GM21529 (cell line): Measurements from ENCODE around the gene PLCXD3.

Experiments
- ATAC-seq: cut with Tn5 transposase; IDR thresholded peaks from one replicate; pipeline ENCODE4 v1.9.1; 2021; ENCODE audit not compliant: unreplicated experiment

PLCXD3 gene, protein sequence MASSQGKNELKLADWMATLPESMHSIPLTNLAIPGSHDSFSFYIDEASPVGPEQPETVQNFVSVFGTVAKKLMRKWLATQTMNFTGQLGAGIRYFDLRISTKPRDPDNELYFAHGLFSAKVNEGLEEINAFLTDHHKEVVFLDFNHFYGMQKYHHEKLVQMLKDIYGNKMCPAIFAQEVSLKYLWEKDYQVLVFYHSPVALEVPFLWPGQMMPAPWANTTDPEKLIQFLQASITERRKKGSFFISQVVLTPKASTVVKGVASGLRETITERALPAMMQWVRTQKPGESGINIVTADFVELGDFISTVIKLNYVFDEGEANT

DNA sequence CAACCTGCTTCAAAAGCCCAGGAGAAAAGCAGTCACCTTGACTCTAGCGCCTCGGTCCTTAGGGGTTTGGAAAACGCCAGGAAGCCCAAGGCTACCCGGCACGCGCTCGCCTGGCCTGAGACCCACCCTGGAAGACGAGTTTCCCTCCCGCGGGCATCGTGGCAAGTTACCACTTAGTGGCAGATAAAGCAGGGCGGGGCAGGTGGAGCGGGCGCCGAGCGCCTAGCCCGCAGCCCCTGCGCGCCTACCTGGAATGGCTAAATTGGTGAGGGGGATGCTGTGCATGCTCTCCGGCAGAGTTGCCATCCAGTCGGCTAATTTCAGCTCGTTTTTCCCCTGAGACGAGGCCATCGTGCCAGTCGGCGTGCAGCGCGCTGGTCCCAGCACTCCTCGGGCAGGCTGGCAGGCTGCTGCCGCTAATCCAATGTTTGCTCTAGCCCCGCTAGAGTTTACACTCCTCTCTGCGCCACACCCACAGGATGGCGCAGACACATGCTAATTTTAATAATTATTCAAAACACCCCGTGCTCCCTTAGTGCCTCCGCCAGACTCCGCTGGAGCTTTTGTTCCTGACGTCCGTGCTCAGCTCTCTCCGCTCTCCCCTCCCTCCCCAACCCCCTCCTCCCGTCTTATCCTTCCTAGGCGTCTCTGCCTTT is at the start of gene PLCXD3:
TSS of gene PLCXD3 (minus strand) at position 426 of the 656 bp plus-strand sequence. CDS start at position 351, 75 bp downstream.
- no peak for ATAC-seq

DNA sequence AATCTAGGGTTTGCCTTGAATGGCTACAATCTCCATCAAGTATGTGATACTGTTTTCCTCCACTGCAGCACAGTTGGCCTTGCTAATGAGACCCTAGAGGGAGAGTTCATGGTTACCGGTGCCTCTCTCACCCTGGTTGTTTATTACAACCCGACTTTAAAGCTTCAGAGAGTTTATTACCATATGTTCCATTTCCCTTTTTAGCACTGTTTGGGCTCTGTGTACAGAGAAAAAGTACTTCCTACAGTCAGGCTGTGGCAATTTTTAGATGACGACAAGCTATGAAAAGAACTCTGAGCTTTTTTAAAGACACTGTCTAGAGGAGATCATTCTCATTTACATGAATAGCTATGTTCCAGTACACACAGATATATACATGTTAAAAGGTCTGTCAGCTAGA is 48.8 kb upstream of the PLCXD3 start:
- no peak for ATAC-seq

DNA sequence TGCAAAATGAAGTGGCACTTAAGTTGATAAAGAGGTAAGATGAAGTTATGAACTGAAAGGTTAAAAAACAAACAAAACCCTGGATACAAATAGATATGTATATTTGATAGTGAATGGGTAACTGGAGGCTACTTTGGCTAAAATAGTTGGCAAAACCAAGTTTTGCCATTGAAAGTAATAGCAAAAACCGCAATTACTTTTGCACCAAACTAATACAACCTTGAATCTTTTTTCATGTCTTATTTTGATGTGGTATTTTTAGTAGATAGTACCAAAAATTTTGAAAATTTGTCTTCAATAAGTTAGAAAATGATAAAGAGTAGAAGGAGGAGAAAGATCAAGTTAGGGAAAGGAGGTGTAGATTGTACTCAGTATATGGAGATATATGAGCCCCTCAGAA is 47.9 kb upstream of the PLCXD3 start:
- ATAC-seq = no peak

DNA sequence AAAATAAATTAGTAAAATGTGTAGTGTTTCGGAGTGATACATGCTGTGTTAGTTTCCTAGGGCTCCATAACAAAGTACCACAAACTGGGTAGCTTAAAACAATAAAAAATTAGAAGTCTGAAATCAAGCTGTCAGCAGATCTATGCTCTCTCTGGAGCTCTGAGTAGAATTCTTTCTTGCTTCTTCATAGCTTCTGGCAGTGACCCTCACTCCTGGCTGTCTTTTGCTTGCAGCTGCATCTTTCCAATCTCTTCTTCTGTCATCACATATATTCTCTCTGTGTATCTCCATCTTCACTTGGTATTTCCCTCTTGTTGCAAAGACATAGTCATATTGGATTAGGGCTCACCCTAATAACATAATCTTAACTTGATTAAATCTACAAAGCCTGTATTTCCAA is 37.6 kb upstream of the PLCXD3 start:
- no peak for ATAC-seq

DNA sequence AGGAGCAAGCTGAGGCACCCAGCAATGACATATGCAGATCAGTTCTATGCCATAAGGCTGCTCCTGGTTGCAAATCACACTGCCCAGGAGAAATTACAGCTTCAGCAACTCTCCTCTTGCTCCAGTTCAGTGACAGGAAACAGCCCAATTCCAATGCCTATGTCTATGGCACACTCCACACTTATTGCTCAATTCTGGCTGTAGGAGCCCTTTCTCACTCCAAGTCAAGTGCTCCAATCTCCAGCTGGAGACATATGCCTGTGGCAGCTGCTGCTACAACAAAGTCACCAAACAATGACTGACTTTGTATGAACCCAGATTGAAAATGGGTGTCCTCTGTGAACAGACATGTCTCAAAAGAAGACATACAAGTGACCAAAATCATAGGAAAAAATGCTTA is 31.8 kb upstream of the PLCXD3 start:
- ATAC-seq = no peak

DNA sequence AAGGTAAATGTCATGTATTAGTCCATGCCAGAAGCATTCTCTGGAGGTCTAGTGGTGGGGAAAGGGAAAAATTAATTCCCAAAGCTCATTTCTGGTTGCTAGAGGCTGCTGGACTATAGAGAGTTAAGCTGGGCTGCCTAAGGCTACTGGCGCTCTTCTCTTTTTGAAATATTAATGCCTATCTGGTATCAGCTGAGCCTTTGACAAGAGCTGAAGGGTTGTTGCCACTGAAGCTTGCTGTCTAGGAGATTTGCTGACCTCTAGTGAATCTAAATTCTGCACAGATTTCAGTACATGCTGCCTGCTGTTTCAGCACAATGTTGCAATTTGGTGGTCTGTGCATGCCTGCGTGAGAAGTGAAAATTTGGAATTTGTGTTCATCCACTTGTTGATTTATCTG is 29.1 kb upstream of the PLCXD3 start:
- no peak for ATAC-seq

DNA sequence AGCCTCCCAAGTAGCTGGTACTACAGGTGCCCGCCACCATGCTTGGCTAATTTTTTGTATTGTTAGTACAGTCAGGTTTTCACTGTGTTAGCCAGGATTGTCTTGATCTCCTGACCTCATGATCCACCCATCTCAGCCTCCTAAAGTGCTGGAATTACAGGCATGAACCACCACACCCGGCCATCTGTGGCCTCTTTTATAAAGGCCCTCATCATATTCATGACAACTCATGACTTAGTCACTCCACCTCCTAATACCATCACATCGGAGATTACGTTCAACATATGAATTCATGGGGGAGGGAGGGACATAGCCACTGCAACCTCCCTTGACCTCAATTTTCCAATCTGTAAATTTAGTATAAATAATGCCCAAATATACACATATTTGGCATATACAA is 27.2 kb upstream of the PLCXD3 start:
- ATAC-seq = no peak

DNA sequence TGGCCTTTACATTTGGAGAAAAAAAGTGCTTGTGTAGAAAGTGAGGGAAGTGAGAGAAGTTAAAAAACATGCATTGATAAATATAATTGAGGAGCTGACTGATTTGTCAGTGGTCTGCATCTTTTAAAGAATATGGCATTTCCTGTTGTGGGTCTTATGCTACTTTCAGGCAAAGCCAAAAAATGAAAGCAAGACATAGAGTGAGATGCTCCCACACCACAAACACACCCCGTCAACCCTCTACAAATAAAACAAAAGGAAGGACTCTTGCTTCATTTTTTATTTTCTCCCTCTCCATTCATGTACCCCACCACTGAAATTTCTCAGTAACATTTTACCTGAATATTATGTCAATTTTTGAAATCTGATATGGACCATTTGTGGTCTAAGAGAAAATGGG is 22.1 kb upstream of the PLCXD3 start:
- ATAC-seq = no peak

DNA sequence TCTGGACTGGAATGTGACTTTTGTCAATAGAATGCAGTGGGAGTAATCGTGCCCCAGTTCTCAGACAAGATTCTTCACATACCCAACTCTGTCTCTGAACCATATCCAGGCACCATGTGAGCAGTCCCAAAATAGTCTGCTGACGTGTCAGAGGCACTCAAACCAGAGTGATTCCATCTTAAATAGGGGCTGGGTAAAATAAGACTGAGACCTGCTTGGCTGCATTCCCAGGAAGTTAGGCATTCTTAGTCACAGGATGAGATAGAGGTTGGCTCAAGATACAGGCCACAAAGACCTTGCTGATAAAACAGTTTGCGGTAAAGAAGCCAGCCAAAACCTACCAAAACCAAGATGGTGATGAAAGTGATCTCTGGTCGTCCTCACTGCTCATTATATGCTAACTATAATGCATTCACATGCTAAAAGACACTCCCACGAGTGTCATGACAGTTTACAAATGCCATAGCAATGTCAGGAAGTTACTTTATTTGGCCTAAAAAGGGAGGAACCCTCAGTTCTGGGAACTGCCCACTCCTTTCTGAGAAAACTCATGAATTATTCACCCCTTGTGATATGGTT is 16.9 kb upstream of the PLCXD3 start:
- no peak for ATAC-seq

DNA sequence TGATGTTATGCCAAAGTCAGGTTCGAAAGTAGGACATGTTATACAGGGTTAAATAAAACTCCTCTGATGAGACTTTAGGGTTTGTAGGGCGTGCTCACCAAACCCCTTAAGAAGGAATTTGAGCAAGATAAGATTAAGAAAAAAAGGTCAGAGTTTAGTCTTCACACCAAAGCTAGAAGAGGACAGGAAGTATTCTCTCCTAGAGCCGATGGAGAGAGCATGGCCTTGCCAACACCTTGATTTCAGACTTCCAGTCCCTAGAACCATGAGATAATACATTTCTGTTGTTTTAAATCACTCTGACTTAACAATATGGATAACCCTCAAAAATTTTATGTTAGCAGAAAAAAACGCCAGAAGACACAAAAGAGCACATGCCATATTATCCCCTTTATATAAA is 16.3 kb upstream of the PLCXD3 start:
- ATAC-seq = no peak

DNA sequence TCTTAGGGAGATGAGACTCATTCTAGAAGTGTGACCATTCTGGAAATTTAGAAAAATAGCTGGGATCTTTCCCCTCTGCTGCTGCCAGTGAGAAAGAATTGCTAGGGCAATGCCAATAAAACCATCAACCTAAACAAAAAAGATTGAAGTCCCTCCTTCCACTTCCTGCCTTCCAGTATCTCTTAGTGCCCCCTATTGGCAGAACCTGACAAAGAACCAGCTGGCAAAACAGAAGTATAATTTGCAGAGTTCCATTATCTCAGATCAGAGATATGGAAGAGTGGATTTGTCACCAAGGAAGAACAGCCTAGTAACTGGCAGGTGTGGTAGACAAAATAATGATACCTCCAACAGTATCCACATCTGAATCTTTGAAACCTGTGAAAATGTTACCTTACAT is 13.8 kb upstream of the PLCXD3 start:
- no peak for ATAC-seq

DNA sequence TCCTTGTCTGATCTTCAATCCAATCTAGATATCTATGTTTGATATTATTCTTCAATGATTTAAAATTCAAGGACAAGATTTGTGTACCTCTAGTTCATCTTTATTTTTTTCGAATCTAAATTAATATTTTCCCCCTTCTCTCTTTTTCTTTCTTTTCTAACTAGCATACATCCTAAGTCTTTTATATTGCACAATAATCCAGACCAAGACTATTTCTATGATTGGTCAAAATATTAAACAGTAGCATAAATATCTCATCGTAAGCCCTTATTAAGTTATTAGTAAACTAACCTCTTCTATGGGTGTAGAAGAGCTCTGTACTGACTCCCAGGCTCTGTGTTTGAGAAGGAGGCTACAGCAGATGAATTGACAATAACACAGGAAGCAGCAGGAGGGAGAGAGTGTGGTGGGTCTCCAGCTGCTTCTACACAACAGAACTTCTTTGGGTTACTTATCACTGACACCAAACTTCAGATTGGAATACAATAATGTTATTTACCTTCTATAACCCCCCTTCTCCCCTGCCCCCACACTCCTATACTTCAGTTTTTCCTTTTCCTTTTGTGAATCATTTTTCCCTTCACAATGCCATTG is 11.9 kb upstream of the PLCXD3 start:
- no peak for ATAC-seq

DNA sequence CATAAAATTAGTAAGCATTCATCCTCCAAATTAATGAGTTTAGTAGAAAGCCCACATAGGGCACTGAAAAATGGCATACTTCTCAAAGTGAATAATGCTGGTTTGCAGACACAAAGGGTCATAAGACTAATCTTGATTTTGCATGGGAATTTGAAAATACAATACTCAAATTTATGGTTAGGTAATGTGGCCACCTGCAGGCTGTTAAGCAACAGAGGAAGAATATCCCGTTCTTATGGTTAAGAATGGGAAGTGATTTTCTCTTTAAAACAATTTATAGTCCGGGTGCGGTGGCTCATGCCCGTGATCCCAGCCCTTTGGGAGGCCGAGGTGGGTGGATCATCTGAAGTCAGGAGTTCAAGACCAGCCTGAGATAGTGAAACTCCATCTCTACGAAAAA is 9.4 kb upstream of the PLCXD3 start:
- no peak for ATAC-seq

DNA sequence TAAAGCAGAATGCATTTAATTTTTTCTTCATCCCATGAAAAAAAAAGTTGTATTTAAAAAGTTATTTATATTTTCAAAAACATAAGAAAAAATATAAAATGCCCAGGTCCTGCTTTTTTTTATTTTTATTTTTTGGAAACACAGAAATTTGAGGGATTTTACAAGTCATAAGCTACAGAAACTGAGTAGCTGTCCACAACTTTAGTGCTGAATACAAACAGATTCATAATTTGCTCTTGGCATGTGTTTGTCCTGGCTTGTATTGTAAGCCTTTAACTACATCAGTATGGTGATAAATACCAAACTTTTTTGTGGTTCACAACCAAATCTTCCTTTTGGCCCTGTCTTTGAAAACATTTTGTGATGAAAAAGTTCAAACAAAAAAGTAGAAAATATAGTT is 7.5 kb upstream of the PLCXD3 start:
- ATAC-seq = no peak

DNA sequence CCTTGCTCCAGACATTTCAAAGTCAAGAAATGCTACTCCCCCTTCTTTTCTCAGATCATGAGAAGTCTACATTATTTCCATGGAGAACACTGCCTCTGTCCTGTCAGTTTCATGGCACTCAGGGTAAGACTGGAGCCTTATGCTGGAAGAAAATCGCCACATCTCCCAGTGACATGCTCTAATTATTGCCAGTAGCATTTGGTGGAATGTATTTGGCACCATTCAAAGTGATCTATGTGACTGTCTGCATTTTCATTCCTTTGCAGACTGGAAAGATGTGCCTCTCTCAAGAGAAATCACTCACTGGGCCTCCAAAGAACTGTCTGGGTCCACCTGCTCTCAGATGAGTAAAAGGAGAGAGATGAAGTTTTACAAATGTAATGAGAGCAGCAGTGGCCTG is 840 bp upstream of the PLCXD3 start:
- ATAC-seq = no peak

DNA sequence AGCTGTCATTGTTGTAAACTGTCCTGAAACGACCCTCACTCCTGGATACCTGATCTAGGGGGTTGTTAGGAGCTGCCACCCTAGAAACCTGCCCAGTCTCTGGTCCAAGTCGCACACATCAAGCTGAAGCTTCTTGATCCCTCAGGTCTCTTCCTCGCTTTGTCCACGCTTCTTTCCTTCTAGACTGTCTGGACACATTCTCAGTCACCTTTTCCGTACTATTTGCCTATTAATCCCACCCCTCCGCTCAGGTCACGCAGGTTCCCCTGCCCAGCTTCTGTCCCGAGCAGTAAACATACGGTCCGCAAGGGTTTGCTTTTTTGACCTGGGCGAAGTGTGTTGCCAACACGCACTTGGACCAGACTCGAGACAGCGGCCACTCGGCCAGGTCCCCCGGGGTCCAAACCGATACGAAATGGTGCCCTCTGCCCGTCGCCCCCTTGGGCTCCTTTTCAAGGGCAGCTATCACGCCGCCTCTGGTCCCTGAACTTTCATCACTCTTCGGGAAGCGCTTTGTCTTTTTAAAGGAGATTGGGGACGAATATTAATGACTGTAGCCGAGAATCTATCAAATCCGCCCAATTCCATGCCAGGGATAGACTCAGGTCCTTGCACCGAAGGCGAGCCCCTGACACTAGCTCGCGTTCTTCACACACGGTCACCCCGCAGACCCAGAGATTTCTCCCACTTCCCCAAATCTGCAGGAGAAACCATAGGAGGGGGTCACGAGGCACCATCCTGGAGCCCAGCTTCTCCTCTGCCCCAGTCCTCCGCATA is 814 bp downstream of the PLCXD3 start:
- ATAC-seq = no peak

DNA sequence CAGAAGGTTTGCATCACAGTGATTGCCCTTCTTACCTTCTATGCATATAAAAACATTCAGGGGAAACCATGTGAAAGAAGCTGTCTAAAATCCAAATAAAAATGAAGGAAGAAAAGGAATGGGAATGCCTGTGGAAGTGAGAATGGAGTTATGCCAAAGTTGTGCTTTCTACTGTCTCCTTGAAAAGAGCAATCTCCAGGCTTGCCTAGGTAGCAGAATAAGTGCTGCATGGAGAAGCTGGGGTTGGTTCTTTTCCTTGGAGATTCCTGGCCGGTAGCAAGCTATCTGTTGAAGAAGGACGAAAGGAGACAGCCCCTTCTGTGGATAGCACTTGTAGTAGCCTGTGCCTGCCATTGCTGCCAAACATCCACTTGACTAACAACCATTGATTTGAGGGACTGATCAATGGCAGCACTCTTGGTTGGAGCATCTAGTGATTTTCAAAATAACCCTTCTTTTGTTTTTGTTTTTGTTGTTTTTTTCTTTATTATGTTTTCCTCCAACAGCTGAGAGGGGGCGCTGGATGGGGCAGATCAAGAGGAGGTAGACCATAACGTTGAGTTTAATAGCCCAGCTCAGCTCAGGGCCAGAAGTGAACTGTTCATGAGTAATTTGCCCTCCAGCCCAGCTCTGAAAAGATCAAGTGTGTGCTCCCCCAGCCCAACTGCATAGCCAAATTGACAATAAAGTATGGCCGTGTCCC is 1.6 kb downstream of the PLCXD3 start:
- ATAC-seq = no peak

DNA sequence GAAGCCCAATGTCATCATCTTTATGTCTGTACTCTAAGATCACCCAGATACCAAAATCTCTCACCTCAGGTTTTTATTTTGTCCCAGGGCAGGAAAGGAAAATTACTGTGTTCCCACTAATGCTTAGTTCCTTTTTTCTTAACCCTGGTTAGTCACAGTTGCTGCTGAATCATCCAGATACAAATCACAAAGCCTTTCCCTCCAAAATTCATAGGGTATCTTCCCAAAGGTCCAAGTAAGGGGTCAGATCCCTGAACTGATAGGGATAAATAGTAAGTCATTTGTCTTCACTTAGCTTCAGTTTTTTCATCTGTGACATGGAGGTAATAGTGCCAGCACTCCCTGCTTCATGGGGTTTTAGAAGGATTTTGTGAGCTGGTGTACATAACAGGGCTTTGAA is 2.2 kb downstream of the PLCXD3 start:
- ATAC-seq = no peak

DNA sequence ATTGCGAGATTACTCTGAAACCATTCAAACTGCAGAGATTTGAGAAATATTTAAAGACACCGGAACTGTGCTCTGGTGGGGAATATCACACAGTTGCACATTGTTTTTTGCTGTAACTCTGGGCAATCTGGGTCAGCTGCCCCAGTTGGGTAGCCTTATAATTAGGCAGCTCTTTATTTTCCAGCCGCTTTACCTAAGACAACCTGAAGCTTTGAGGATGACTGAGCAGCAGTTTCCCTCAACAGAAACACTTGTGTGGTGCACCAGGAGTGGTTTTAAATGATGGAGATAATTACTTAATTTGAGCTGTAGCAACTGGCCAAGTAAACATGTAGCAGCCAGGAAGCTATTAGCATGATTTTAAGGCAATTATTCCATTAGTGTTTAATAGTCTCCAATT is 2.9 kb downstream of the PLCXD3 start:
- ATAC-seq = no peak

DNA sequence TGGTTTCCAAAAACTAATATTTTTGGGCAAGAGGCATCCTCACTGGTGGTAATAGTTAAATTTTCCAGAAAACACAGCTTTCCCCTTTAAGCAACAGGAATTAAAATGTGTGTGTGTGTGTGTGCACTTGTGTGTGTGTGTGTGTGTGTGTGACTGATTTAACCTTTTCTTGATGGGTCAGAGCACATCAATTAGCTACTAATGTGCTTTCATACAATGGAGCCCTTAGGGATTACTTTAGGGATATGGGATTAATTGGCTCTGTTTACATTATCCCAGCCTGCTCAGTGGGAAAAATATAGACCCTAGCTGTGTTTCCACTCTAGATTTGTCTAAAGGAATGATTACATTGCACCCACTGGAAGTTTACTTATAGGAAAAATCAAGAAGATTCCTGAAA is 6.5 kb downstream of the PLCXD3 start:
- no peak for ATAC-seq

DNA sequence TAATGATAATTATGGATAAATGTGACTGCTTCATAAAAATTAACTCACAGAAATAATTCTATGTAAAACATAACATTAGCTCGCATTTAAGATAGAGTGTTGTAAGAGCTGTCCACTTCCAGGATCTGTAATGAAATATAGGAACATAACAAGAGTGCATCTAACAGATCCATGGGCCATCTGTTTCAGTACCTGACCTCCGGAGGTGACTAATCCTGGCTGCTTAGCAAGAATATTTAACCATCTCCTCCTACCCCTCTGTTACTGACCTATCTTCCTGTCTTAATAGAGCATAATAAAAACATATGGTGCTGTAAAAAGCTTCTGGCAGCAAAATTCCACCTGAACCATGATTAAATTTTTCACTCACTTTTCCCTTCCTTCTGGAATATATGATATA is 7.1 kb downstream of the PLCXD3 start:
- no peak for ATAC-seq
